Measurements from ENCODE around the gene ILF2. TPM values are rescaled to one million over a fixed set of nuclear protein-coding genes. Genes with fewer than 3 reads are reported as not detected.

The ILF2 gene
- total and polyA plus RNA-seq, 2 of the 13 experiments (the other 11 are each of a cell fraction or from before 2014, with no cell fraction given), result 292 to 366 TPM

DNA sequence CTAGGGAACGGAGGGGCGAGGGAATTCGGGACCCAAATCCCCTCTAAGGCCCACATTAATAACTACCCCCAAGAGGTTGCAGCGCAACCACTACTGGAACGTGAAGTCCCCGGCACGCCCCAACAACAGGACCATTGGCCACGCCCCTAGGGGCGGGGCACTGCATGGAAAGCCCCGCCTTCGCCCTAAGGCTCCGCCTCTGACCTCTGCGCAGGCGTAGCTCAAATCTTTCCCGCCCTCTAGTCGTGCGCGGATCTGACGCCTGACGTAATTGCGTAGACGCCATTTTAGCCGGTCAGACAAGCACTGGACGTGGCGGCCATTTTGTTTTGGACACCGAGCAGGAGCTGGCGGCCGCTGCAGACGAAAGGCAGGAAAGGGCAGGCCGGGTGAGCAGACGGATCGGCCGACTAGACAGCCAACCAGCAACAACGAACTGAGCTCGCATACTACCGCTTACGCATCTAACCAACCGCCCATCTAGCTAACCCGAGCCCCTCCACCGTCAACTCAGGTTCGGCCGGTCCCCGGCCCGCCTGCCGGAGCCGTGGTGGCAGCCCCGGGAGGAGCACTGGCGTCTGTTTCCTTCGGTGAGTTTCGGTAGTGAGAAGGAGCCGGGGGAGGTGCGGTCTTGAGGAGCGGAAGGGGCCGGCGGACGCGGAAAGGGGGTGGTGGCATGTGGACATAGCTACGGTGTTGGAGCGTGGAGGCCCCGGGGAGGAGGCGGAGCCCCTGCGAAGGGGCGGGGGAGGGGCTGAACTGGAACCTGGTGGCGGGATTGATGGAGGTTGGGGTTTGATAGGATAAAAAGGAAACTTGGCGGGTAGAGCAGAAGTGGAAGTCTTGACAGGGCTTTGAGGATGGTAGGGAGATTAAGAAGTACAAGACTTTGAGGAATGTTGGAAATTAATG lies 36.8 kb downstream of the ILF2 start, which contains the start of gene CHTOP (continued):
- TF ChIP-seq, protein P1, sequence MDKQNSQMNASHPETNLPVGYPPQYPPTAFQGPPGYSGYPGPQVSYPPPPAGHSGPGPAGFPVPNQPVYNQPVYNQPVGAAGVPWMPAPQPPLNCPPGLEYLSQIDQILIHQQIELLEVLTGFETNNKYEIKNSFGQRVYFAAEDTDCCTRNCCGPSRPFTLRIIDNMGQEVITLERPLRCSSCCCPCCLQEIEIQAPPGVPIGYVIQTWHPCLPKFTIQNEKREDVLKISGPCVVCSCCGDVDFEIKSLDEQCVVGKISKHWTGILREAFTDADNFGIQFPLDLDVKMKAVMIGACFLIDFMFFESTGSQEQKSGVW (CRISPR knock-in tag; IDR thresholded peaks at IDR 0.05; ENCODE audit: borderline replicate concordance), result no peak
- peak; percentile 86; the same call in 1 of the 2 replicates for TF ChIP-seq ZNF772 (CRISPR knock-in tag; IDR thresholded peaks at IDR 0.05)
- TF ChIP-seq ZNF674 (CRISPR knock-in tag; IDR thresholded peaks at IDR 0.05; ENCODE audit: low read depth), result no peak
- peak; percentile 49; the same call in 1 of the 2 replicates for TF ChIP-seq ZNF460 (CRISPR knock-in tag; IDR thresholded peaks at IDR 0.05; ENCODE audit: borderline replicate concordance)
- TF ChIP-seq ZNF572 (CRISPR knock-in tag; IDR thresholded peaks at IDR 0.05), result peak; percentile 96; the same call in 1 of the 2 replicates
- TF ChIP-seq ZNF10 (CRISPR knock-in tag; IDR thresholded peaks at IDR 0.05; ENCODE audit: borderline replicate concordance, low read depth), result no peak
- TF ChIP-seq RAD51 (IDR thresholded peaks at IDR 0.05; ENCODE audit: borderline replicate concordance), result no peak
- no peak for TF ChIP-seq ZNF713 (CRISPR knock-in tag; IDR thresholded peaks at IDR 0.05)
- TF ChIP-seq, protein P2, sequence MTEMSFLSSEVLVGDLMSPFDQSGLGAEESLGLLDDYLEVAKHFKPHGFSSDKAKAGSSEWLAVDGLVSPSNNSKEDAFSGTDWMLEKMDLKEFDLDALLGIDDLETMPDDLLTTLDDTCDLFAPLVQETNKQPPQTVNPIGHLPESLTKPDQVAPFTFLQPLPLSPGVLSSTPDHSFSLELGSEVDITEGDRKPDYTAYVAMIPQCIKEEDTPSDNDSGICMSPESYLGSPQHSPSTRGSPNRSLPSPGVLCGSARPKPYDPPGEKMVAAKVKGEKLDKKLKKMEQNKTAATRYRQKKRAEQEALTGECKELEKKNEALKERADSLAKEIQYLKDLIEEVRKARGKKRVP (CRISPR knock-in tag; IDR thresholded peaks at IDR 0.05), result peak in 1 of 2 experiments; percentile 86; a peak in 2 of 4 replicates
- TF ChIP-seq, protein P3, sequence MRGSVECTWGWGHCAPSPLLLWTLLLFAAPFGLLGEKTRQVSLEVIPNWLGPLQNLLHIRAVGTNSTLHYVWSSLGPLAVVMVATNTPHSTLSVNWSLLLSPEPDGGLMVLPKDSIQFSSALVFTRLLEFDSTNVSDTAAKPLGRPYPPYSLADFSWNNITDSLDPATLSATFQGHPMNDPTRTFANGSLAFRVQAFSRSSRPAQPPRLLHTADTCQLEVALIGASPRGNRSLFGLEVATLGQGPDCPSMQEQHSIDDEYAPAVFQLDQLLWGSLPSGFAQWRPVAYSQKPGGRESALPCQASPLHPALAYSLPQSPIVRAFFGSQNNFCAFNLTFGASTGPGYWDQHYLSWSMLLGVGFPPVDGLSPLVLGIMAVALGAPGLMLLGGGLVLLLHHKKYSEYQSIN (CRISPR knock-in tag; IDR thresholded peaks at IDR 0.05; ENCODE audit: borderline replicate concordance), result no peak
- TF ChIP-seq KLF13 (CRISPR knock-in tag; IDR thresholded peaks at IDR 0.05), result no peak
- no peak; the same call in 1 of the 2 replicates for TF ChIP-seq ZSCAN31 (CRISPR knock-in tag; IDR thresholded peaks at IDR 0.05; ENCODE audit: low read depth)
- TF ChIP-seq ZFP62 (CRISPR knock-in tag; IDR thresholded peaks at IDR 0.05), result no peak
- TF ChIP-seq, protein P4, sequence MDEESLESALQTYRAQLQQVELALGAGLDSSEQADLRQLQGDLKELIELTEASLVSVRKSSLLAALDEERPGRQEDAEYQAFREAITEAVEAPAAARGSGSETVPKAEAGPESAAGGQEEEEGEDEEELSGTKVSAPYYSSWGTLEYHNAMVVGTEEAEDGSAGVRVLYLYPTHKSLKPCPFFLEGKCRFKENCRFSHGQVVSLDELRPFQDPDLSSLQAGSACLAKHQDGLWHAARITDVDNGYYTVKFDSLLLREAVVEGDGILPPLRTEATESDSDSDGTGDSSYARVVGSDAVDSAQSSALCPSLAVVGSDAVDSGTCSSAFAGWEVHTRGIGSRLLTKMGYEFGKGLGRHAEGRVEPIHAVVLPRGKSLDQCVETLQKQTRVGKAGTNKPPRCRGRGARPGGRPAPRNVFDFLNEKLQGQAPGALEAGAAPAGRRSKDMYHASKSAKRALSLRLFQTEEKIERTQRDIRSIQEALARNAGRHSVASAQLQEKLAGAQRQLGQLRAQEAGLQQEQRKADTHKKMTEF (CRISPR knock-in tag; IDR thresholded peaks at IDR 0.05), result peak; percentile 78
- no peak for TF ChIP-seq FOSL2 (CRISPR knock-in tag; IDR thresholded peaks at IDR 0.05)
- no peak for TF ChIP-seq HMG20A (CRISPR knock-in tag; IDR thresholded peaks at IDR 0.05; ENCODE audit: borderline replicate concordance)
- peak; percentile 34; the same call in 1 of the 2 replicates for TF ChIP-seq ELF1 (CRISPR knock-in tag; IDR thresholded peaks at IDR 0.05)
- TF ChIP-seq ZNF569 (CRISPR knock-in tag; IDR thresholded peaks at IDR 0.05; ENCODE audit: borderline replicate concordance), result peak; percentile 79; the same call in 1 of the 2 replicates
- TF ChIP-seq PCBP2 (optimal IDR thresholded peaks at IDR 0.05; ENCODE audit: low read depth, low read length, poor library complexity, severe bottlenecking), result no peak
- peak; percentile 36; the same call in 1 of the 2 replicates for TF ChIP-seq CEBPB (IDR thresholded peaks at IDR 0.05; ENCODE audit: borderline replicate concordance, low read depth, low read length)
- TF ChIP-seq HMG20B (CRISPR knock-in tag; conservative IDR thresholded peaks at IDR 0.05), result no peak
- no peak for TF ChIP-seq ZFAT (CRISPR knock-in tag; conservative IDR thresholded peaks at IDR 0.05)
- TF ChIP-seq YEATS4 (CRISPR knock-in tag; IDR thresholded peaks at IDR 0.05; ENCODE audit: borderline replicate concordance), result peak; percentile 72; the same call in 1 of the 2 replicates
